Measurements from ENCODE around the gene TCOF1.

DNA sequence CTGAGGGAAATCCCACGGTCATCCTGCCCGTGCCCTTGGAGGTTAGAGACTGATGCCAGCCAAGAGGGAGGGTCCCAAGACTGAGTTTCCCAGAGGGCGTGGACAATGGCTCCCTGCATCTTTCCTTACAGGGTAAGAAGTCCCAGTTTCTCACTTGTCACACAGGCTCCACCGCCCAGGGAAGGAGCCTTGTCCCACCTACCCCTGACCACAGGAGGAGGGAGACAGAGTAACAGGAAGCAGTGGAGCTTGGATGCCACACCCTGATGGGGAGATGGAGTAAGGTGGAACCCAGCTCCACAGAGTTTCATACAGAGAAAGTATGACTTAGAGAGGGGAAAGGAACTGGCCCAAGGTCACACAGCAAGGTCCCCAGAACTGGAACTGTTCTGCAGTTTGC is 64.6 kb downstream of the TCOF1 start:
- TF ChIP-seq, protein P1, sequence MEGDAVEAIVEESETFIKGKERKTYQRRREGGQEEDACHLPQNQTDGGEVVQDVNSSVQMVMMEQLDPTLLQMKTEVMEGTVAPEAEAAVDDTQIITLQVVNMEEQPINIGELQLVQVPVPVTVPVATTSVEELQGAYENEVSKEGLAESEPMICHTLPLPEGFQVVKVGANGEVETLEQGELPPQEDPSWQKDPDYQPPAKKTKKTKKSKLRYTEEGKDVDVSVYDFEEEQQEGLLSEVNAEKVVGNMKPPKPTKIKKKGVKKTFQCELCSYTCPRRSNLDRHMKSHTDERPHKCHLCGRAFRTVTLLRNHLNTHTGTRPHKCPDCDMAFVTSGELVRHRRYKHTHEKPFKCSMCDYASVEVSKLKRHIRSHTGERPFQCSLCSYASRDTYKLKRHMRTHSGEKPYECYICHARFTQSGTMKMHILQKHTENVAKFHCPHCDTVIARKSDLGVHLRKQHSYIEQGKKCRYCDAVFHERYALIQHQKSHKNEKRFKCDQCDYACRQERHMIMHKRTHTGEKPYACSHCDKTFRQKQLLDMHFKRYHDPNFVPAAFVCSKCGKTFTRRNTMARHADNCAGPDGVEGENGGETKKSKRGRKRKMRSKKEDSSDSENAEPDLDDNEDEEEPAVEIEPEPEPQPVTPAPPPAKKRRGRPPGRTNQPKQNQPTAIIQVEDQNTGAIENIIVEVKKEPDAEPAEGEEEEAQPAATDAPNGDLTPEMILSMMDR (IDR thresholded peaks at IDR 0.05; ENCODE audit: insufficient read depth, low read length, poor library complexity, severe bottlenecking) = no peak
- TF ChIP-seq EZH2phosphoT487 (conservative IDR thresholded peaks at IDR 0.05; ENCODE audit: low read length) = no peak

Data from SU-DHL-6 (cell line).